ENCODE measurements around the gene SLC25A51. TPM values are rescaled to one million over a fixed set of nuclear protein-coding genes. Genes with fewer than 3 reads are reported as not detected.

Gene SLC25A51
- total RNA-seq, 6 experiments from 2014 or later, result 29.1 to 35.0 (median 32.9) TPM

GRCh38 chr9:37927601-37928551 lies 23.9 kb upstream of the SLC25A51 start:
- Mint-ChIP-seq H3K27me3 (ENCODE audit: insufficient read depth) (peaks cover 8% of the 10 kb centered on the region), H3K9me3 (no peaks in the 10 kb centered on the region; the same call in 1 of the 2 replicates), H3K27ac (no peak overlapping the region), H3K36me3 (ENCODE audit: low read depth) (peaks cover 21% of the 10 kb centered on the region), H3K4me1 (ENCODE audit: low read depth) (peaks cover 43% of the 10 kb centered on the region), H3K4me3 (no peak overlapping the region)
- TF ChIP-seq, protein P1, sequence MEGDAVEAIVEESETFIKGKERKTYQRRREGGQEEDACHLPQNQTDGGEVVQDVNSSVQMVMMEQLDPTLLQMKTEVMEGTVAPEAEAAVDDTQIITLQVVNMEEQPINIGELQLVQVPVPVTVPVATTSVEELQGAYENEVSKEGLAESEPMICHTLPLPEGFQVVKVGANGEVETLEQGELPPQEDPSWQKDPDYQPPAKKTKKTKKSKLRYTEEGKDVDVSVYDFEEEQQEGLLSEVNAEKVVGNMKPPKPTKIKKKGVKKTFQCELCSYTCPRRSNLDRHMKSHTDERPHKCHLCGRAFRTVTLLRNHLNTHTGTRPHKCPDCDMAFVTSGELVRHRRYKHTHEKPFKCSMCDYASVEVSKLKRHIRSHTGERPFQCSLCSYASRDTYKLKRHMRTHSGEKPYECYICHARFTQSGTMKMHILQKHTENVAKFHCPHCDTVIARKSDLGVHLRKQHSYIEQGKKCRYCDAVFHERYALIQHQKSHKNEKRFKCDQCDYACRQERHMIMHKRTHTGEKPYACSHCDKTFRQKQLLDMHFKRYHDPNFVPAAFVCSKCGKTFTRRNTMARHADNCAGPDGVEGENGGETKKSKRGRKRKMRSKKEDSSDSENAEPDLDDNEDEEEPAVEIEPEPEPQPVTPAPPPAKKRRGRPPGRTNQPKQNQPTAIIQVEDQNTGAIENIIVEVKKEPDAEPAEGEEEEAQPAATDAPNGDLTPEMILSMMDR (IDR thresholded peaks at IDR 0.05), result no peak
- no peak for DNase-seq

- Mint-ChIP-seq H3K4me3 (no peak overlapping the region), H3K36me3 (ENCODE audit: low read depth) (peaks cover 21% of the 10 kb centered on the region), H3K4me1 (ENCODE audit: low read depth) (peaks cover 43% of the 10 kb centered on the region), H3K9me3 (no peaks in the 10 kb centered on the region; the same call in 1 of the 2 replicates), H3K27me3 (ENCODE audit: insufficient read depth) (peaks cover 8% of the 10 kb centered on the region), H3K27ac (no peak overlapping the region)
- TF ChIP-seq, protein P1 (IDR thresholded peaks at IDR 0.05), result no peak
- DNase-seq, result no peak
These were observed 23.2 kb upstream of the SLC25A51 start for GRCh38 chr9:37927132-37927531.

- Mint-ChIP-seq H3K9me3 (no peaks in the 10 kb centered on the region; the same call in 1 of the 2 replicates), H3K4me3 (no peak overlapping the region), H3K36me3 (ENCODE audit: low read depth) (peaks cover 21% of the 10 kb centered on the region), H3K27ac (no peak overlapping the region), H3K27me3 (ENCODE audit: insufficient read depth) (peaks cover 8% of the 10 kb centered on the region), H3K4me1 (ENCODE audit: low read depth) (peaks cover 42% of the 10 kb centered on the region)
- DNase-seq, result no peak
- TF ChIP-seq, protein P1 (IDR thresholded peaks at IDR 0.05), result no peak
These were observed 22.8 kb upstream of the SLC25A51 start for GRCh38 chr9:37926737-37927118.

DNA sequence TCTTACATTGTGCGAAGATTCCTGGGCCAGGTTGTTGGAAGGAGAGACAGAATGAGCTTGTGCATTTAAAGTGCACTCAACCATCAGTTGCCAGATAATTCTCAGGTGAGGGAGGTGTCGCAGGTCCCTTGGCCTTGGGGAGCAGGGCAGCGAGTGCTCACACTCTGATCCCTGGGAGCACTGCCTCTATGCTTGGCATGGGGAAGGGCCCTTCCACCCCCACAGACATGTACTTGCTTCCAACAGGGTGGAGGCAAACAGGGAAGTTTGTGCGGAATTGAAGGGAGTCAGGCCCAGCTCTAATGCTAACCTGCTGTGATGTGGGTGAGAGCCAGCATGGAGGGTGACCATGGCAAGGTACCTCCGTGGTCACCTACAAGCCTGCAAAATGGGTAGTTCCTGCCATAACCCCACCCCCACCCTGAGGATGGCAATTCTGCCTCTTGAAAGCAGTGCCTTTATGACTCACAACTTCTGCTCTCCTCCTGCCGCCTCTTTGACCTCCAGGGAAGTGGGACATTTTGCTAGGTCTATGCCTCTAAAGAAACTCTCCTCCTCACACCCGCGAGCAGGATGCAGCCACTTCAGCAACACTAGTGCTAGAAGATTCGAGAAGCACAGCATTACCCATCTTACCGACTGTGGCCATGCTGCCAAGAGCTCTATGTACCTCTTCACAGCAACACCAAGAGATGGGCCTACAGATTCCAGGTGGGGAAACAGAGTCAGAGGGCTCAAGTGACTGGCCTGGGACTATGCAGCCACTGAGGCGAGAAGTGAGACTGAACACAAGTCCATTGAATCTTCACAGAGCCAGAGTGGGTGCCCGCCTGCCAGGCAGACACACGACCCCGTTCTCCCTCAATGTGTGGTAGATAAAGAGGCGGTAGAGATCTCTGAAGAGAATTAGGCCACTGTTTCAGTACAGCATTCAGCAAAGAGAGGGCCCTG lies 22.1 kb upstream of the SLC25A51 start:
- Mint-ChIP-seq H3K4me1 (ENCODE audit: low read depth) (peaks cover 36% of the 10 kb centered on the region), H3K9me3 (no peaks in the 10 kb centered on the region; the same call in 1 of the 2 replicates), H3K4me3 (no peak overlapping the region), H3K27me3 (ENCODE audit: insufficient read depth) (peaks cover 8% of the 10 kb centered on the region), H3K27ac (peak overlapping the region; percentile 49), H3K36me3 (ENCODE audit: low read depth) (peaks cover 14% of the 10 kb centered on the region)
- TF ChIP-seq, protein P1 (IDR thresholded peaks at IDR 0.05), result no peak
- DNase-seq, result no peak

GRCh38 chr9:37925006-37925405 lies 21.1 kb upstream of the SLC25A51 start:
- Mint-ChIP-seq H3K36me3 (ENCODE audit: low read depth) (peaks cover 7% of the 10 kb centered on the region), H3K4me1 (ENCODE audit: low read depth) (peaks cover 26% of the 10 kb centered on the region), H3K27me3 (ENCODE audit: insufficient read depth) (peaks cover 8% of the 10 kb centered on the region), H3K9me3 (no peaks in the 10 kb centered on the region; the same call in 1 of the 2 replicates), H3K27ac (no peak overlapping the region; the same call in 1 of the 2 replicates), H3K4me3 (no peak overlapping the region)
- TF ChIP-seq, protein P1 (IDR thresholded peaks at IDR 0.05), result no peak
- DNase-seq, result no peak
